Measurements from ENCODE around the gene USP44.

USP44 gene

DNA sequence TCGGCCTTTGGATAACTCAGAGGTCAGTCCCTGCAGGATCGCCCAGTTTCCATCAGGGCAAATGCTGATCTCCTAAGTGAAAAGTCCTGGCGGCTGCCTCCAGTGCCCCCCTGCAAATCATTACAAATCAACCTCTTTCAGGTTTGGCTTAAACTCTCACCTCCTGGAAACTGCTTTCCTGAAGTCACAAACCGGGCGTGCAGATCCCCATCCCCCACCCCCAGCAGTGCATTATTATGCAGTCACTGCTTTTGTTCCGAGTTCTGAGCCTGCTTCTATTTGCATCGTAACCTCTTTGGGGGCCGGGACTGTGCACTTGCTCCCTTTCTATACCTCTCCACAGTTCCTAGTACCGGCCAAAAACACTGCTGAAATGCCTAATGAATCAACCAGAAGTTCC is at the start of gene USP44:
TSS of gene USP44 (minus strand) at position 172 of the 400 bp plus-strand sequence. CDS start 17,220 bp downstream, outside the sequence.
- TF ChIP-seq, protein P1, sequence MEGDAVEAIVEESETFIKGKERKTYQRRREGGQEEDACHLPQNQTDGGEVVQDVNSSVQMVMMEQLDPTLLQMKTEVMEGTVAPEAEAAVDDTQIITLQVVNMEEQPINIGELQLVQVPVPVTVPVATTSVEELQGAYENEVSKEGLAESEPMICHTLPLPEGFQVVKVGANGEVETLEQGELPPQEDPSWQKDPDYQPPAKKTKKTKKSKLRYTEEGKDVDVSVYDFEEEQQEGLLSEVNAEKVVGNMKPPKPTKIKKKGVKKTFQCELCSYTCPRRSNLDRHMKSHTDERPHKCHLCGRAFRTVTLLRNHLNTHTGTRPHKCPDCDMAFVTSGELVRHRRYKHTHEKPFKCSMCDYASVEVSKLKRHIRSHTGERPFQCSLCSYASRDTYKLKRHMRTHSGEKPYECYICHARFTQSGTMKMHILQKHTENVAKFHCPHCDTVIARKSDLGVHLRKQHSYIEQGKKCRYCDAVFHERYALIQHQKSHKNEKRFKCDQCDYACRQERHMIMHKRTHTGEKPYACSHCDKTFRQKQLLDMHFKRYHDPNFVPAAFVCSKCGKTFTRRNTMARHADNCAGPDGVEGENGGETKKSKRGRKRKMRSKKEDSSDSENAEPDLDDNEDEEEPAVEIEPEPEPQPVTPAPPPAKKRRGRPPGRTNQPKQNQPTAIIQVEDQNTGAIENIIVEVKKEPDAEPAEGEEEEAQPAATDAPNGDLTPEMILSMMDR (IDR thresholded peaks at IDR 0.05; ENCODE audit: control insufficient read depth, extremely low read depth, insufficient read depth): no peak
- no peak within 1 kb of the TSS for H3K4me3 ChIP-seq (ENCODE audit: low read depth, low read length)

GRCh38 chr12:95600567-95600966 is 49.3 kb upstream of the USP44 start:
- no peak overlapping the region for H3K4me3 ChIP-seq (ENCODE audit: low read depth, low read length)
- TF ChIP-seq, protein P1 (IDR thresholded peaks at IDR 0.05; ENCODE audit: control insufficient read depth, extremely low read depth, insufficient read depth): no peak
- no peak for DNase-seq (ENCODE audit: low read depth)

More for the DNA sequence above, at the start of gene USP44:
- DNase-seq (ENCODE audit: low read depth): no peak

DNA sequence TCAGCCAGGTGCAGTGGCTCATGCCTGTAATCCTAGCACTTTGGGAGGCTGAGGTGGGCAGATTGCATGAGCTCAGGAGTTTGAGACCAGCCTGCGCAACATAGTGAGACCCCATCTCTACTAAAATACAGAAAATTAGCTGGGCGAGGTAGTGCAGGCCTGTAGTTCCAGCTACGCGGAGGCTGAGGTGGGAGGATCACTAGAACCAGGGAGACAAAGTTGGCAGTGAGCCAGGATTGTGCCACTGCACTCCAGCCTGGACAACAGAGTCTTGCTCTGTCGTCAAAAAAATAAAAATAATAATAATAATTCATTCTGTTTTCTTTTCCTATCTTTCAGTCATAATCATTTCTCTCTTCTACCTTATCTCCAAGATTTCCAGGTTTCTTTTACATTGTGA is 48.6 kb upstream of the USP44 start:
- TF ChIP-seq, protein P1 (IDR thresholded peaks at IDR 0.05; ENCODE audit: control insufficient read depth, extremely low read depth, insufficient read depth): no peak
- DNase-seq (ENCODE audit: low read depth): no peak
- no peak overlapping the region for H3K4me3 ChIP-seq (ENCODE audit: low read depth, low read length)

DNA sequence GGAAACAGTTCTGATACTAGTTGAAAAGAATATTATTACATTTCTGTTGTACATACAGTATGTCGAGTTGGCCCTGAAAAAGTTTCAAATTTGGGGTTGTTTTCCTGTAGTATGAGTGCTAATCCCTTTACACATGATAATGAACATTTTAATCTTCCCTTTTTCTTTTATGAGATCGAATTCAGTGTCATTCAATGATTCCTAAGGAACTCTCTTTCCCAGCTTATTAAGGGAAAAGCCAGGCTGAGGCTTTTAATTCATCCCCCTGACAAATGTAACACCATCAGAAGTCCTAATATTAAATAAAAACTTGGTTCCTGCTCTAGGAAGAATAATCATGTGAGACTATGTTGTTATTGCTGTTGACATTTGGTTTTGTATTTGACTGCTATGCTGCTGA is 42.9 kb upstream of the USP44 start:
- DNase-seq (ENCODE audit: low read depth): no peak
- TF ChIP-seq, protein P1 (IDR thresholded peaks at IDR 0.05; ENCODE audit: control insufficient read depth, extremely low read depth, insufficient read depth): no peak
- no peak overlapping the region for H3K4me3 ChIP-seq (ENCODE audit: low read depth, low read length)

DNA sequence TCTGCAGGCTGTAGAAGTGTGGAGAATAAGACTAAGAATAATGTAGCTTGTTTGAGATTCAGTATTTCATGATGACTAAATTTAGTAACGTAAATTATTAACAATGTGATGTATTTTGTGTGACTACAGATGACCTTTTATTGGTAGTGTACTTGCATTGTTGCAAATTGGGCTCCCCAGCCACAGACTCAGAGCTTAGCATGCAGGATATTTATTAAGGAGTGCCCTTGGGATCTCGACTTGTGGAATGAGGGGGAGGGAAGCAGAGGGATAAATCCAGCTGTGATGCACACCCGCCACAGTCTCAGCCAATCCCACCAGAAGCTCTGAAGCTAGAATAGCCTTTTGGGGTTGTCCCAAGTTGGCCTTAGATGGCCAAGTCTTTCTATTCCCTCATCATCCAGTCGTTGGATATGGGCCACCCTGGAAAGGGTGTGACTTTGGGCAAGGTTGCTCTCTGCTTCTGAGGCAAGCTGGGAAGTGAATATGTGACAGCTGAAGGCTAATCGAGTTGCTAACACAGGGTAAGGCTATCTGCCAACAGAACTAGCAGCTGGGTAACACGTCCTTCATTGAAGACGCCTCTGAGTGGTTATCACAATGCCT is 42.1 kb upstream of the USP44 start:
- TF ChIP-seq, protein P1 (IDR thresholded peaks at IDR 0.05; ENCODE audit: control insufficient read depth, extremely low read depth, insufficient read depth): no peak
- no peak for DNase-seq (ENCODE audit: low read depth)

DNA sequence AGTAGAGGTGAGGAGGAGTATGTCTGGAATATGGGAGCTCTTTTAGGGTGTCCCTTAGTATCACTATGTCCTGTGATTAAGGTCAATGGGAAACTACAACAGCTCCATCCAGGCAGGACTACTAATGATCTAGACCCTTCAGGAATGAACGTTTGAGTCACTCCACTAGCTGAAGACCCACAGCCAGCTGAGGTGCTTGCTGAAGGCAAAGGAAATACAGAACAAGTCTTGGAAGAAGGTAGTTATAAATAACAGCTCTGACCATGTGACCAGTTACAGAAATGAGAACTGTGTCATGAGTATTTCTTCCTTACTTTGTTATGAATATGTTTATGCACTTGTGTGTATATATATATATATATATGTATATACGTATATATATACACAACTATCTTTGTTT is 40.5 kb upstream of the USP44 start:
- no peak for DNase-seq (ENCODE audit: low read depth)
- H3K4me3 ChIP-seq (ENCODE audit: low read depth, low read length): no peak overlapping the region
- TF ChIP-seq, protein P1 (IDR thresholded peaks at IDR 0.05; ENCODE audit: control insufficient read depth, extremely low read depth, insufficient read depth): no peak

More for the DNA sequence above, 42.1 kb upstream of the USP44 start:
- H3K4me3 ChIP-seq (ENCODE audit: low read depth, low read length): no peak overlapping the region

DNA sequence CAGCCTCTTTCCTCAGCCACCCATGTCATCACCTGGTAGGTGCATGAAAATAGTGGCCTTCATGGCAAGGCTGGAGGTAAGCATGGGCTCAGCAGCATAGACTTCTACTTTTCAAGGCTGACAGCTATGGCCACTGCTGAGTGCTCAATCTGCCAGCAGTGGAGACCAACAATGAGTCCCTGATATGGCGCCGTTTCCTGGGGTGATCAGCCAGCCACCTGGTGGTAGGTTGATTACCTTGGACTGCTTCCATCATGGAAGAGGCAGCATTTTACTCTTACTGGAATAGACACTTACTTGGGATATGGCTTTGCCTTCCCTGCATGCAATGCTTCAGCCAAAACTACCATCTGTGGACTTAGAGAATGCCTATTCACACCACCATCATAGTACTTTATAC is 39.5 kb upstream of the USP44 start:
- no peak overlapping the region for H3K4me3 ChIP-seq (ENCODE audit: low read depth, low read length)
- DNase-seq (ENCODE audit: low read depth): no peak
- TF ChIP-seq, protein P1 (IDR thresholded peaks at IDR 0.05; ENCODE audit: control insufficient read depth, extremely low read depth, insufficient read depth): no peak
